Right lobe of liver (tissue), 6 donors: Measurements from ENCODE around the gene MYLK. TPM values are rescaled to one million over a fixed set of nuclear protein-coding genes. Genes with fewer than 3 reads are reported as not detected.
A peak's percentile ranks its signal among the peaks of the same experiment; 100 is the strongest.

ENCODE experiments used
- ATAC-seq, 4 donors: fragments of 200-7000 bp; cut with Tn5 transposase; one replicate each; pipeline ENCODE4 v1.9.1; 2020; ENCODE audit warnings: mild to moderate bottlenecking in 4 of 4, moderate library complexity in 4 of 4
- DNase-seq, 3 donors: peaks; one replicate each; pipeline ENCODE4 v3.0.0-alpha.2; 2020
- H3K27ac ChIP-seq, 3 donors: fragments of 200-600 bp; one replicate each; pipeline ENCODE4 v1.8.0; 2022
- H3K27me3 ChIP-seq, 2 donors: fragments of 200-600 bp; one replicate each; pipeline ENCODE4 v1.8.0; 2022
- H3K36me3 ChIP-seq, 4 donors: fragments of 200-600 bp; sonication (generic) in 1 of 4; one replicate each; pipeline versions ENCODE4 v1.5.1 to v1.8.0; 2017 to 2022; ENCODE audit warnings: control low read depth in 1 of 4
- H3K4me1 ChIP-seq, 4 donors: fragments of 200-600 bp; sonication (generic) in 1 of 4; one replicate each; pipeline versions ENCODE4 v1.5.1 to v1.8.0; 2017 to 2022; ENCODE audit warnings: control low read depth in 1 of 4
- H3K4me3 ChIP-seq, 3 donors: fragments of 200-600 bp; one replicate each; pipeline ENCODE4 v1.8.0; 2022
- H3K9me3 ChIP-seq, 4 donors: fragments of 200-600 bp; sonication (generic) in 1 of 4; one replicate each; pipeline versions ENCODE4 v1.5.1 to v1.8.0; 2017 to 2022; ENCODE audit warnings: control low read depth in 1 of 4
- POLR2A ChIP-seq: fragments of 450-650 bp; IDR thresholded peaks from one replicate; pipeline ENCODE4 v1.6.1; 2017; ENCODE audit warnings: antibody characterized with exemption, mild to moderate bottlenecking
- WGBS: methylation state at CpG from one replicate; pipeline ENCODE4 v1.1.6; 2018; ENCODE audit warnings: low coverage, low lambda C conversion rate; ENCODE audit not compliant: insufficient coverage; ENCODE audit errors: missing lambda C conversion rate; 5-methylcytosine and 5-hydroxymethylcytosine counted together
- intact Hi-C, 2 donors: fragments of 100-400 bp; cut with DNase I; formaldehyde crosslinking; loops; one replicate each; pipeline versions ENCODE4 v1.11.2 to v1.14.1; 2022
- total RNA-seq, 6 experiments: library from RNA; depleted of rRNA in 2 of 6; stranded (reverse); fragments of >200 nt in 2 of 6; fragmentation: NEBNext Ultra II Directional in 3 of 6; extraction: Animal tissue kit (Norgen Biotek cat#: 25700) in 3 of 6; gene quantifications; one replicate each; pipeline versions ENCODE4 v1.1.0 to v1.2.4, GENCODE V29; 2016 to 2023
- TF ChIP-seq, protein P1 (sequence below), 4 donors: fragments of 200-600 bp in 3 of 4; fragments of 450-650 bp in 1 of 4; IDR thresholded peaks; one replicate each; pipeline versions ENCODE4 v1.5.1 to v1.8.0; 2016 to 2022; ENCODE audit warnings: antibody characterized with exemption in 4 of 4, mild to moderate bottlenecking in 2 of 4
- donor health status: DM: no; HTN: yes; CAD: no.
- donor health status: DM: no; HTN: no; CAD: no.
- donor health status: DM: no; HTN: no; CAD: no.
- donor health status: DM: no; HTN: yes; CAD: no.
- donor health status: DM: no; HTN: yes; CAD: no.

MYLK gene
- total RNA-seq, 6 experiments from 2014 or later = 61.1 to 146 (median 97.8) TPM

DNA sequence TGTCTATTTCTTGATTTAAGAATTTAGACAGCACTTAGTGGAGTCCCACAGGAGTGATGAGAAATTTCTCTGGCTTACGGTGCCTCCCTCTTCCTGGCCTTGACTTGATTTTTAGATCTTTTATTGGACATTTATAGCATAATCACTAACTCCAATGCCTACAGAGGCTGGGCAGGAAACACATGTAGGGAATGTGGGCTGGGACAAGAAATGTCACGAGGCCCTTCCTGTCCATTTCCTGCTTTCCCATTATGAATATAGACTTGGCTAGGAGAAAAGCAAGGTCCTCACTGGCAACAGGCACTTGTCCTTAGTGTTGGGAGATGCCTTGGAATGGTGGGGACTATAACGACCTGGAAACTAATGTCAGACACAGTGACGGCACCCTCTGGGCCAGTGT lies 100.3 kb downstream of the MYLK start:
- H3K4me3 ChIP-seq = no peak overlapping the region
- TF ChIP-seq POLR2A = no peak
- TF ChIP-seq, protein P1, sequence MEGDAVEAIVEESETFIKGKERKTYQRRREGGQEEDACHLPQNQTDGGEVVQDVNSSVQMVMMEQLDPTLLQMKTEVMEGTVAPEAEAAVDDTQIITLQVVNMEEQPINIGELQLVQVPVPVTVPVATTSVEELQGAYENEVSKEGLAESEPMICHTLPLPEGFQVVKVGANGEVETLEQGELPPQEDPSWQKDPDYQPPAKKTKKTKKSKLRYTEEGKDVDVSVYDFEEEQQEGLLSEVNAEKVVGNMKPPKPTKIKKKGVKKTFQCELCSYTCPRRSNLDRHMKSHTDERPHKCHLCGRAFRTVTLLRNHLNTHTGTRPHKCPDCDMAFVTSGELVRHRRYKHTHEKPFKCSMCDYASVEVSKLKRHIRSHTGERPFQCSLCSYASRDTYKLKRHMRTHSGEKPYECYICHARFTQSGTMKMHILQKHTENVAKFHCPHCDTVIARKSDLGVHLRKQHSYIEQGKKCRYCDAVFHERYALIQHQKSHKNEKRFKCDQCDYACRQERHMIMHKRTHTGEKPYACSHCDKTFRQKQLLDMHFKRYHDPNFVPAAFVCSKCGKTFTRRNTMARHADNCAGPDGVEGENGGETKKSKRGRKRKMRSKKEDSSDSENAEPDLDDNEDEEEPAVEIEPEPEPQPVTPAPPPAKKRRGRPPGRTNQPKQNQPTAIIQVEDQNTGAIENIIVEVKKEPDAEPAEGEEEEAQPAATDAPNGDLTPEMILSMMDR (IDR thresholded peaks at IDR 0.05) = no peak
- no peaks in the 10 kb centered on the region for H3K27me3 ChIP-seq
- ATAC-seq (peak; percentile 29 to 69 (median 51)), DNase-seq (no peak)
- peak overlapping the region in 1 of 3 donors; percentile 12 for H3K27ac ChIP-seq
- H3K4me1 ChIP-seq = peaks cover 0 to 29% (median 10%) of the 10 kb centered on the region in 4 donors
- H3K36me3 ChIP-seq = peaks cover 0 to 13% (median 2%) of the 10 kb centered on the region in 4 donors
- WGBS = 33% methylated on average over 3 of the region's 4 CpGs
- intact Hi-C loops = no loop called here
- H3K9me3 ChIP-seq = no peaks in the 10 kb centered on the region

DNA sequence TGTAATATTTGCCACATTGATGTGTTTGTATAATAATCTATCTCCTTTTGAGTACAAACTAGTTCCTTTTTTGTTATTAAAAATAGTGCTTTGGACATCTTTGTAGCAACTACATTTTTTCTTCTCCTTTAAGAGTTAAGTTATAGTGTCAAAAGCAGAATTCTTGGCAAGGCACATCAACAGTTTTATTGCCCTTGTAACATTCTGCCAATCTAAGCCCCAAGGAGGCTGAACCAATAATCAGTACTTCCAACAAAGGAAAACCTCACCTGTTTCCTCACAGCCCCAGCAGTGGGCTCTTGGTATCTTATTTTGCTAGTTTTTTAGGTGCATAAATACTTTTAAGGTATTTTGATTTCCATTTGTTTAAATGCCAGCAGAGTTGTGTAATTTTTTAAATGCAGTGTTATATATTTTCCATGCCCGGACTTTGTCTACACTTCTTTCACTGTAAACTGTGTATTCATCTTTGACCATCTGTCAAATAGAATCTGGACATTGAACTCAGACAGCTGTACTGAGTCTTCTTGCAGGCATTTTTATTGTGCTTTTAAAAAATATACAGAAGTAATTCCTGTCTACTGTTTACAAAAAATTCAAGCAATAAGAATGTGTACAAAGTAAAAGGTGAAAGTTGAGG lies 101.0 kb downstream of the MYLK start:
- H3K27me3 ChIP-seq = no peaks in the 10 kb centered on the region
- H3K9me3 ChIP-seq = no peaks in the 10 kb centered on the region
- no peak overlapping the region for H3K27ac ChIP-seq
- ATAC-seq = peak; percentile 52 to 77 (median 72)
- intact Hi-C loops = no loop called here
- TF ChIP-seq POLR2A = no peak
- TF ChIP-seq, protein P1 (IDR thresholded peaks at IDR 0.05) = no peak
- H3K36me3 ChIP-seq = peaks cover 0 to 13% (median 2%) of the 10 kb centered on the region in 4 donors
- H3K4me3 ChIP-seq = no peak overlapping the region
- peaks cover 0 to 29% (median 10%) of the 10 kb centered on the region in 4 donors for H3K4me1 ChIP-seq
- DNase-seq = no peak
- WGBS = 26% methylated on average over 1 of the region's 1 CpG

DNA sequence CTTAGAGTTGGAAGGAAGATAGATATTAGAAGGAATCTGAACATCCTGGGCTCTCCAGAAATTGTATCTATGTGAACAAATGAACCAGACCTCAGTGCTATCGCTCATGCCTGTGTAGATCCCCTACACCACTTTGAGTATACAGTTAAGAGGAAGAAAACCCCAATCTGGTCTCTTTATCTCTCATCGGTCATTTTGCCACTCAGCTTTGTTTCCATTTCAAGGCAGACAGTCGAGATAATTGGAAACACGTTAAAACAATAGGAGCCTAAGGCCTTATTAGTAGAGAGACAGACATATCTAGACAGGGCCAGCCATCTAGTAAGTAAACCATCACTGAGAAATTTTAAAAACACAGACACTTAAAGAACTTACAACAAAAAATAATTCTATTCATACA lies 101.6 kb downstream of the MYLK start:
- 72% methylated on average over 4 of the region's 4 CpGs for WGBS
- Histone ChIP-seq H3K4me1 (peaks cover 0 to 29% (median 10%) of the 10 kb centered on the region in 4 donors), H3K36me3 (peaks cover 0 to 8% (median 2%) of the 10 kb centered on the region in 4 donors), H3K4me3 (no peak overlapping the region), H3K9me3 (no peaks in the 10 kb centered on the region), H3K27me3 (no peaks in the 10 kb centered on the region), H3K27ac (no peak overlapping the region)
- TF ChIP-seq, protein P1 (IDR thresholded peaks at IDR 0.05) = no peak
- no peak for TF ChIP-seq POLR2A
- intact Hi-C loops = no loop called here
- no peak for DNase-seq
- no peak for ATAC-seq

DNA sequence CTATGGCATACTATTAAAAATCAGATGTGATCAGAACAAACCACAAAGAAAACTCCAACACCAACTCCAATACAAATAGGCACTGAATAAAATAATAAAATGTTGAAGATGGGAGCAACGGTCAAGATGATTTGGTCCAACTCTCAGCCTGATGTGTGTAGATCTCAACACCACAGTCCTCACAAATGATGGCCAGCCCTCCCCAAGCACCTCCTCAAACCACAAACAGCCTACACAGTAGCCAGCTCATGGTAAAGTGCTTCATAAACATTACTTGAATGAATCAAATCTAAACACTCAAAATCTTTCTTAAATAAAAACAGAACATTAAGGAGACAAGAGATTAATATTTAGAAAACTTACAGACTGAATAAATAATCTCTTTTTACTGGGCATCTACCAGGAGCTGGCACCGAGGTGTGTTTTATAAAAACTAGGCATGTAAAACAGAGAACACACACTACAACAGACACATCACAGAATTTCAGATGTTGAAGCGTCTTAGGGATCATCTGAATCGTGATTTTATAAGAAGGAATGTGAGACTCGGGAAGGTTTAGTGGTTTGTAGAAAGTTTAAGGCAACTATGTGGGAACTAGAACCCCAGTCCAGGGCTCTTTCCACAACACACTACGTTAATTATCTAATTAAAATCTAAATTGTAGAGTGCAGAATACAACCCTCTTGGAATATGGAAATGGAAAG lies 102.4 kb downstream of the MYLK start:
- peaks cover 0 to 29% (median 10%) of the 10 kb centered on the region in 4 donors for H3K4me1 ChIP-seq
- peaks cover 0 to 2% (median under 1%) of the 10 kb centered on the region in 4 donors for H3K36me3 ChIP-seq
- H3K27me3 ChIP-seq = no peaks in the 10 kb centered on the region
- H3K4me3 ChIP-seq = no peak overlapping the region
- no peak overlapping the region for H3K27ac ChIP-seq
- no peak for TF ChIP-seq POLR2A
- TF ChIP-seq, protein P1 (IDR thresholded peaks at IDR 0.05) = no peak
- ATAC-seq (no peak), DNase-seq (no peak)
- no peaks in the 10 kb centered on the region for H3K9me3 ChIP-seq
- intact Hi-C loops = no loop called here
- 90% methylated on average over 6 of the region's 6 CpGs for WGBS
